Hepatocyte (in vitro differentiated cells): ENCODE measurements around the gene TFG. TPM values are rescaled to one million over a fixed set of nuclear protein-coding genes. Genes with fewer than 3 reads are reported as not detected.

ENCODE experiments used
- DNase-seq: peaks from one replicate; pipeline ENCODE4 v3.0.0-alpha.2; 2016; ENCODE audit warnings: low spot score
- H2AFZ ChIP-seq: fragments of 200-600 bp; sonication (generic); 2 replicates; pipeline ENCODE4 v1.6.0; 2016; ENCODE audit warnings: antibody characterized with exemption, mild to moderate bottlenecking
- H3K27ac ChIP-seq: fragments of 200-600 bp; sonication (generic); 2 replicates; pipeline ENCODE4 v1.5.1; 2016; ENCODE audit warnings: mild to moderate bottlenecking
- H3K27me3 ChIP-seq: fragments of 200-600 bp; sonication (generic); 2 replicates; pipeline ENCODE4 v1.6.1; 2016
- H3K36me3 ChIP-seq: fragments of 200-600 bp; sonication (generic); replicated peaks from 2 replicates; pipeline ENCODE4 v1.5.1; 2016; ENCODE audit warnings: low read depth; ENCODE audit not compliant: insufficient read depth
- H3K4me1 ChIP-seq: fragments of 200-600 bp; sonication (generic); 2 replicates; pipeline ENCODE4 v1.5.1; 2016; ENCODE audit warnings: mild to moderate bottlenecking, moderate library complexity; ENCODE audit not compliant: insufficient read depth
- H3K4me2 ChIP-seq: fragments of 200-600 bp; sonication (generic); 2 replicates; pipeline ENCODE4 v1.6.0; 2016
- H3K4me3 ChIP-seq: fragments of 200-600 bp; sonication (generic); 2 replicates; pipeline ENCODE4 v1.5.1; 2016; ENCODE audit warnings: mild to moderate bottlenecking
- H3K79me2 ChIP-seq: fragments of 200-600 bp; sonication (generic); 2 replicates; pipeline ENCODE4 v1.6.0; 2017; ENCODE audit warnings: mild to moderate bottlenecking
- H3K9me2 ChIP-seq: fragments of 200-600 bp; sonication (generic); replicated peaks from 2 replicates; pipeline ENCODE4 v1.6.0; 2017; ENCODE audit warnings: mild to moderate bottlenecking; ENCODE audit not compliant: insufficient read depth
- H3K9me3 ChIP-seq: fragments of 200-600 bp; sonication (generic); 2 replicates; pipeline ENCODE4 v1.5.1; 2016; ENCODE audit warnings: low read depth, mild to moderate bottlenecking
- H4K20me1 ChIP-seq: fragments of 200-600 bp; sonication (generic); 2 replicates; pipeline ENCODE4 v1.6.0; 2016; ENCODE audit warnings: mild to moderate bottlenecking; ENCODE audit not compliant: insufficient read depth, poor library complexity, severe bottlenecking
- CTCF ChIP-seq: fragments of 200-600 bp; sonication (generic); IDR thresholded peaks from 2 replicates; pipeline ENCODE4 v1.5.1; 2016; ENCODE audit warnings: antibody characterized with exemption, mild to moderate bottlenecking; ENCODE audit not compliant: poor library complexity
- EZH2 ChIP-seq: fragments of 200-600 bp; sonication (generic); IDR thresholded peaks from 2 replicates; pipeline ENCODE4 v1.6.1; 2016; ENCODE audit warnings: antibody characterized with exemption, mild to moderate bottlenecking, borderline replicate concordance
- EZH2phosphoT487 ChIP-seq: fragments of 200-600 bp; sonication (generic); IDR thresholded peaks from one replicate; pipeline ENCODE4 v1.6.1; 2018; ENCODE audit warnings: antibody characterized with exemption, mild to moderate bottlenecking, low read depth, moderate library complexity; ENCODE audit not compliant: unreplicated experiment, severe bottlenecking
- WGBS: methylation state at CpG from one replicate; pipeline ENCODE4 v1.1.6; 2016; ENCODE audit warnings: low lambda C conversion rate; ENCODE audit errors: missing lambda C conversion rate; 5-methylcytosine and 5-hydroxymethylcytosine counted together
- polyA plus RNA-seq: library from polyadenylated mRNA; unstranded; fragments of >200 nt; fragmentation: Nextera tagmentation; extraction: Ambion mirVana; gene quantifications from 2 replicates; pipeline ENCODE4 v1.2.1, GENCODE V29; 2016
- total RNA-seq: library from RNA; depleted of rRNA; stranded (reverse); fragments of >200 nt; gene quantifications from 2 replicates; pipeline ENCODE4 v1.2.3, GENCODE V29; 2014

The TFG gene
- total and polyA plus RNA-seq, 2 experiments from 2014 or later: 150 to 228 TPM

- Histone ChIP-seq H2AFZ (no peak overlapping the region), H3K9me2 (no peaks in the 10 kb centered on the region), H3K9me3 (no peaks in the 10 kb centered on the region), H3K4me3 (no peak overlapping the region), H3K27ac (no peak overlapping the region), H3K4me2 (no peak overlapping the region), H3K36me3 (no peaks in the 10 kb centered on the region), H3K27me3 (no peaks in the 10 kb centered on the region), H3K79me2 (no peaks in the 10 kb centered on the region), H4K20me1 (no peaks in the 10 kb centered on the region), H3K4me1 (no peaks in the 10 kb centered on the region)
- TF ChIP-seq CTCF (no peak), EZH2phosphoT487 (no peak)
- no peak for DNase-seq
- 74% methylated on average over 2 of the region's 2 CpGs for WGBS
Observed at GRCh38 chr3:100753846-100754245, 44.6 kb downstream of the TFG start.

- Histone ChIP-seq H3K27ac (no peak overlapping the region), H3K36me3 (no peaks in the 10 kb centered on the region), H3K4me2 (no peak overlapping the region), H3K4me3 (no peak overlapping the region), H2AFZ (no peak overlapping the region), H3K9me3 (no peaks in the 10 kb centered on the region), H3K9me2 (no peaks in the 10 kb centered on the region), H4K20me1 (no peaks in the 10 kb centered on the region), H3K4me1 (no peaks in the 10 kb centered on the region), H3K27me3 (no peaks in the 10 kb centered on the region), H3K79me2 (no peaks in the 10 kb centered on the region)
- 89% methylated on average over 3 of the region's 3 CpGs for WGBS
- peak; percentile 21 for TF ChIP-seq CTCF
- no peak for TF ChIP-seq EZH2phosphoT487
- DNase-seq: no peak
Observed at GRCh38 chr3:100754563-100755334, 45.5 kb downstream of the TFG start.

GRCh38 chr3:100756441-100756840 lies 47.1 kb downstream of the TFG start:
- Histone ChIP-seq H3K9me3 (no peaks in the 10 kb centered on the region), H3K36me3 (no peaks in the 10 kb centered on the region), H2AFZ (no peak overlapping the region), H3K27me3 (no peaks in the 10 kb centered on the region), H3K4me2 (no peak overlapping the region), H3K79me2 (no peaks in the 10 kb centered on the region), H3K4me1 (no peaks in the 10 kb centered on the region), H4K20me1 (no peaks in the 10 kb centered on the region), H3K9me2 (no peaks in the 10 kb centered on the region), H3K4me3 (no peak overlapping the region), H3K27ac (no peak overlapping the region)
- no peak for DNase-seq
- WGBS: 92% methylated on average over 2 of the region's 2 CpGs
- TF ChIP-seq EZH2phosphoT487 (no peak), CTCF (no peak)

- Histone ChIP-seq H3K9me2 (no peaks in the 10 kb centered on the region), H3K4me1 (no peaks in the 10 kb centered on the region), H3K27me3 (no peaks in the 10 kb centered on the region), H3K4me2 (no peak overlapping the region), H3K36me3 (no peaks in the 10 kb centered on the region), H3K9me3 (no peaks in the 10 kb centered on the region), H4K20me1 (no peaks in the 10 kb centered on the region), H3K4me3 (no peak overlapping the region), H3K79me2 (no peaks in the 10 kb centered on the region), H2AFZ (no peak overlapping the region), H3K27ac (no peak overlapping the region)
- TF ChIP-seq CTCF: no peak
- no peak for TF ChIP-seq EZH2
- WGBS: 72% methylated on average over 3 of the region's 3 CpGs
- DNase-seq: no peak
Observed at GRCh38 chr3:100759159-100759558, 49.9 kb downstream of the TFG start.
